M059J (cell line): ENCODE results near the gene DPT. TPM values are rescaled to one million over a fixed set of nuclear protein-coding genes. Genes with fewer than 3 reads are reported as not detected.

ENCODE experiments used
- DNase-seq: peaks from one replicate; pipeline ENCODE4 v3.0.0-alpha.2; 2012; ENCODE audit warnings: low read depth
- total RNA-seq: library from RNA; depleted of rRNA; stranded (reverse); fragments of >200 nt; shearing (Covaris generic); gene quantifications from 2 replicates; pipeline ENCODE4 v1.2.3, GENCODE V29; 2014

Gene DPT
- total RNA-seq, 1 experiment from 2014 or later: not detected

DNA sequence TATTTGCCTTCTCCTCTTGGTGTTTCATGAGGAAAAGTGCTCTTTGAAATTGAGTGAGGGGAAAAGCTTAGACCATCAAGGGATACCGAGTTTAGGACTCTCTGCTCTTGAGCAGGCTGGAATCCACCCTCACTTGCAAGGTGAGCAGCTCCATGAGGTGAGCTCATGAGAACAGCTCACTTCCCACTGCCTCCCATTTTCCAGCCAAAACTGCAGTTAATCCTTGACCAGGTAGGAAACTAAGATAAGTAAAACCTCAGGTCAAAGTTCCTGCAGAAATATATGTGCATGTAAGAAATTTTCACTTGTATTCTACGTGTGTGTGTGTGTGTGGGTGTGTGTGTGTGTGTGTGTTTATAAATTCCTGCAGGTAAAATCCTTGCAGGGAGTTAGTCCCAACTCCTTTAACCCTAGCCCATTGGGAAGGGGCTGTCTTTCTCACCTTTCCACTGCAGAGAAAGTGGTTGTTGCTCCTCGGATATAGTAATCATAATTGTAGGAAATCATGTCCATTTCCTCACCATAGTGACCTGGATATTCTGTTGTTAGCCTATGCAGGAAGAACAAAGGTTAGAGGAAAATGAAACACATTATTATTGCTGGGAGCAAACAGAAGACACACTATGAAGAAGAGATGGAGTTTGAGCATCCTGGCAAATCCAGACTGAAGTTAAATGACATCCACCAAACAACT, 28.3 kb downstream of the DPT start:
- DNase-seq: no peak

GRCh38 chr1:168698453-168698852, 30.6 kb downstream of the DPT start:
- no peak for DNase-seq

- DNase-seq: no peak
Measured at GRCh38 chr1:168697356-168698126, 31.5 kb downstream of the DPT start.

- no peak for DNase-seq
Measured at GRCh38 chr1:168696125-168696760, 32.8 kb downstream of the DPT start.

DNA sequence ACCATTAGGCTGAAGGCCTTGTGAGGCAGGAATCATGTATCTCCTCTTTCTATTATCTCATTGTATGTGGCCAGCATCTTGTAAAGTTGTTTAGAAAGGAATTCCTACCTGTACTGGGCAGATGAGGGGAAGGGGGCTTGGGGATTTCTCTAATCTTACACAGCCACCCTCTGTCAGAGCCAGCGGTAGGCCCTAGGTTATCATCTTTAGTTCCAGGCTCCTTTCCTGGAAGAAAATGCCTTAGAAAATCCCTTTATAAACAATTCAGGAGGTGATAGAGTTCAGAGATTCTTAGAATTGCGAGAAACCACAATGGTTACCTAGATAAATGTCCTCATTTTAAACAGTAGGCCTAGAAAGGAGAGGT, 35.2 kb downstream of the DPT start:
- peak; percentile 27 for DNase-seq

DNA sequence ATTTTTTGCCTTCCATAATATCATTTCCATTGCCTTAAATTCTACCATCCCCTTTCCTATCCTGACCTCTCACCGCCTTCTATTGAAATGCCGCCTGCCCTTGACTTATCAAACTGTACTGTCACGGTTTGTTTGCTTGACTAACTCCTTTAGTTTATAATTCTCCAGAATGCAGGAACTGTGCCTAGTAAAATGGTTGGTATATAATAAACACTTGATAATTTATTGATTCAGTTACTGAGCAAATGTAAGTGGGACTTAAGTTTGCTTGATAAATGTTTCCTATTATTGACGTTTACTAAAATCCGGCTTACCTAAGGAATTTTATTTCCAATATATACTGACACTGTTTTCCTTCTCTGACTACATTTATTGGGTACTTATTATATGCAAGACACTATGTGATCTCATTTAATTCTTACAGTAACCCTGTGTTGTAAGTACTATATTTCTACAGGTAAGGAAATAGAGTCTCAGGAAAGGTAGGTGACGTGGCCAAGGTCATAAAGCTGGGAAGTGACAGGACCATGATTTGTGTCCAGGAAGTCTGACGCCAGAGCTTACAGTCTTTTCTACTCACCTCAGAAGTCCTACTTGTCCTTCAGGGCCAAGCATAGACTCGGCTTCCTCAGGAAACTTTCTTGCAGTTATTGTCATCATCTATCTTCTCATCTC, 35.7 kb downstream of the DPT start:
- DNase-seq: no peak

DNA sequence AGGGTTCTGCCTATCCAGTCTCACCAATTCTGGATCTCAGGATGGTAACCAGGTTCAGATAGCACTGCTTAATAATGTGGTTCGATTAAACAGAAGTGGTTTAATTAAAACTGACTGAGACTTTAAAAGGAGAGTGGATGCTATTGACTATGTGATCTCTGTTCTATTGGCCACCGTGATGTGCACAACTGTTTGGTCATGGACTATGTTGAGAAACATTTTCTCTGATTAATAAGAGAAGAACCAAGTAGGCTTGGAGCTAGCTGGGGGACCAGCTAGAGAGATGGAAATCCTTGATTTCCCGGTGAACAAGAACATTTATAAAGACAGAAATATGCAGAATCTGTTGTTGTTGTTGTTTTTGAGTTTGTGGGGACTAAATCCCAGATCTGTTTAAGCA, 36.5 kb downstream of the DPT start:
- DNase-seq: no peak

DNA sequence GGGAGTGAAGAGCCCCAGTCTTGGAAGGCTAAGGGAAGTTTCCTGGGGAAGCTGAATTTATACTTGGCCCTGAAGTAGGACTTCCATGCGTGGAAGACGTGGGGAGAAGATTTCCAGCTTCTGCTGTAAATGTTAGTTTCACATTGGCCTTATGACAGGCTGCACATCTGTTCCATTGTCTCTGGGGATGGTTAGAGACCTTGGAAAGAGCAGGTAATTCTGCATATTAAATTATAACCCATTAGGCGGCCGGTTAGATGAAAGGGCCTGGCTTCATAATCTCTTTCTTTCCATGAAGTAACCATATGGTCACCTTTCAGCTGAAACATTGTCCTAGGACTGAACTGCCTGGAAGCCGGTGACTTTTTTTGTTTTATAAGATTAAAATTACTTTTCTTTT, 37.5 kb downstream of the DPT start:
- no peak for DNase-seq

DNA sequence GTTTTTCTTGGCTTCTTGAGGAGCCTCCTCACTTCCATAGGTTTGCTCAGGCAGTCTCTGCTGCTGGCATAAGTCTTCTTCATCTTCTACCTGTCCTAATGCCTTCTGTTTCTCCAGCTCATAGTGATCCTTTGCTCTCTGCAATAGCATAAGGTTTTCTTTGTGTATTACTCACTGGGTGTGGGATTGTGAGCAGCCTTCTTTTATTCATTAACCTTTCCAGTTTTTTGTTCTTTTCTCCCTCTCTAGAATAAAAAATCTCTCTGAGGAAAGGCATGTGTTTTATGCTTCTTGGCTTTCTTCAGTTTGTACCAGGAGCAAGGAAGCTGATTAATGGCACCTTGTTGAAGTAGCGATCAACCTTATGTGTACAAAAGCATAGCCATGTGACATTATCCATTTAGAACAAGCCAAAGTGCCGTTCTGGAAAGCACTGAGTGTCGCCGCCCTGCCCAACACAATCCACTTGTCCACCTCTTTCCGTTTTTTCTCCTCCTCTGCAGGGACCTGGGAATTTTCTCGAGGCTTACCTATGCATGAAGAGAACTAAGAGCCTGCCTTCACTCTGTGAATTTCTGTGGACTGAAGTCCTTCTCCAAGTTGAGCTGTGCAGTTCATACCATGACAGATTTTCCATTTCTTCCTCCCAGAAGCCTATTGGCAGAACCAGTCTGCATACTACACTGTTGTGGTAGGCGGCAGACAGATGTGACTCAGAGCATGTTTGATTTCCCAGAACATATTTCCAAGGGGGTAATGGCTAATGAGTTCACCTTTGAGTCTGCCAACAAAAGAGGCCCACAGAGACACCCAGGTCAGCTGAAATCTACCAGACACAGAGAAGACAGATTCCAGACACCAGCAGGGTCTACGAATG, 39.0 kb downstream of the DPT start:
- peak; percentile 71 for DNase-seq

- no peak for DNase-seq
Measured at GRCh38 chr1:168689327-168689657, 39.7 kb downstream of the DPT start.

GRCh38 chr1:168688644-168689326, 40.2 kb downstream of the DPT start:
- DNase-seq: peak; percentile 52

DNA sequence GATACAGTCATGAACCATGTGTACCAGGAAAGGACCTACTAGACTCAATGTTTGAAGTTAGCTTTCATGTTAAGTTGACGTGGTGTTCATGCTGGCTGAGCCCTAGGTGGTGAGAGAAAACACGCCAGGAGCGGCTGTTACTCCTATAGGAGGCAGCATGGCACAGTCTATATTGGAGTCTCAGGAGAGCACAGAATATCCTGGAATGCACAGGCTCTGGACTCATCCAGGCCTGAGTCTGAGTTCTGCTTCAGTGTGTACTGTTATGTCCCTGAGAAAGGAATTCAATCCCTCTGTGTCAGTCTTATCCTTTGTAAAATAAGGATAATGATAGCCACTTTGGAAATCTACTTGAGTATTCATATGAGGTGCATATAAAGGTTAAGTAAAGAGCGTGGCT, 41.2 kb downstream of the DPT start:
- DNase-seq: no peak

DNA sequence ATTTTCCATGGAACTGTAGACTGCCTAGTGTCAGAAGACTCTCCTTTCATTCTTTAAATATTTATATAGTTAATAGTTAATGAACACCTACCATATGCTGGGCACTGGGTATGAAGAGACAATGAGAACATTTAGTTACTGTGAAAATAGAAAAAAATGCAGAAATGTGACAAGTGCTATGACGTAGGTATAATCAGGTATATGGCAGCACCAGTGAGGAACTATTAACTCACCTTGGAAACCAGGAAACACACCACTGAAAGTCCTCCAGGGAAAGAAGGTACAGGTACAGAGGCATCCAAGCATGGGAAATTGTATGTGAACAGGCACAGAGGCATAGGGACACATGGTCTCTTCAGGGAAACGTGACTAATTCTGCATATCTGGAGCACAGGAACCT, 42.3 kb downstream of the DPT start:
- DNase-seq: no peak

DNA sequence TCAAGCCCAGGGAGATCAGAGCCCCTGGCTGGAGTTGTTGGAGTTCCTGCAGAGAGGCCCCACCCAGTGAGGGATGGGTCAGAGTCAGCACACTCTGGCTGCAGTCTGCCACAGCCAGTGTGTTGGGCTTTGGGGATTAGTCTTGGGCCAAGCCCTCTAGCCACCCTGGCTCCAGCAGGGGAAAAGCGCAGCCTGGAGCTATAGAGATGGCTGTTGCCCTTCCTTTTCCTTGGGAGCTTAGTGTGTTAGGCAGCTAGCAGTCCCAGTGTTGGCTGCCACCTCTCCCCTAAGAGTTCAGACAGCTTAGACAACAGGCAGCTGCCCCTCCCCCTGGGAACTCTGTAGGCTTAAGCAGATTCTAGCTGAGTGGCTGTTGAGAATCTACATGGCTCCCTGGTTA, 45.1 kb downstream of the DPT start:
- no peak for DNase-seq

DNA sequence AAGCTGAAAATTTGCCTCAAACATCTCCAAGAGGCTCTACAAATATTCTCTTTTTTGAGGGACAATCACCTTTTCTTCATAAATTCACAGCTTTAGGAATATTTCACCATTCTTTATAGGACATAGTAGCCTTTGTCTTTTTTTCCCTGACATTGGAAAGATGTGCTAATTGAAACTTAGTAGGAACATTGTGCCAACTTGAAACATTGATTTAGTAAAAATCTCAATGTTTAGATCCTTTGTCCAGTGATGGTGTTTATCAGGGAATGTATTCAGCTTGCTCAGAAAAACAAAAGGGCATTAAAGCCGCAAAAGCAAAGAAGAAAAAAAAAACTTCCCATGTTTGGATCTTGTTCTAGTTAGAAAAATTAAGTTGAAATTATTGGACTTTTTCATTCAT, 52.1 kb downstream of the DPT start:
- DNase-seq: no peak

- DNase-seq: no peak
Measured at GRCh38 chr1:168676029-168676812, 52.8 kb downstream of the DPT start.

- no peak for DNase-seq
Measured at GRCh38 chr1:168673974-168674683, 54.9 kb downstream of the DPT start.

- DNase-seq: no peak
Measured at GRCh38 chr1:168672278-168672677, 56.7 kb downstream of the DPT start.

DNA sequence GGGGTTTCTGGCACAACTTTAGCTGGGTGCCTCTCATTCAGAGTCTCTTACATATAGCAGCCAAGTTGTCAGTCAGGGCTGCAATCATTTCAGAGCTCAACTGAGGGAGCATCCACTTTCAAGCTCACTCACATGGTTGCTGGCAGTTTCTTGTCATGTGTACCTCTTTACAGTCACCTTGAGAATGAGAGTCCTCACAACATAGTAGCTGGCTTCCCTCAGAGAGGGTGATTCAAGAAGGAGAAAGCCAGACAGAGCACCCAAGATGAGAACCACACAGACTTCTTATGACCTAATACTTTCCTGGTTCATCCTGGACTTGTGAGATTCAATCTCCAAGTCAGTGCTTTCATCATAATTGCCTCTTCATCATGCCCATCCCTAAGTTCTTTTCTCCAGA, 57.2 kb downstream of the DPT start:
- no peak for DNase-seq

DNA sequence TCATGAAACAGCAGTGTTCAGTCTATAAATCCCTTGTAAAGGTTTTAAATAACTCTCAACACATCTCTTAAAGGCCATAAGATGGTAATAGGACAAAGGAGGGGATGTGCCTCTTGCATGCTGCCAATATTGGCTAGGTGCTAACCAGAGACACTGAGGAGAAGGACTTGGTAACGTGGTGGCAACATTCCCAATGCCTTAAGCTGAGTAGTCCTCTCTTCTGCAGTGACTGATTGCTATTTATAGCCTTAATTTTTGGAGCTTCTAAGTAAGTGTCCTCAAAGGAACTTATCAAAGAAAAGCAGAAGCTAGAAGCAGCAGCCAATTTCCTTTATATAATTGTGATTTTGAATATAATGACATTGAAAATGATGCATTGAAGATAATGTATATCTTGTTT, 63.0 kb downstream of the DPT start:
- DNase-seq: no peak
